H1 (cell line): ENCODE results near the gene WDFY4. TPM values are rescaled to one million over a fixed set of nuclear protein-coding genes. Genes with fewer than 3 reads are reported as not detected.

Experiments used
- CTCF ChIA-PET: fragments of 300-600 bp; sonication (Branson Sonifier 250); formaldehyde crosslinking; loops from one replicate; lab custom pipeline; 2021; ENCODE audit not compliant: partially characterized antibody; lab: Charles Lee
- POLR2A ChIA-PET: fragments of 300-600 bp; sonication (Branson Sonifier 250); formaldehyde crosslinking; loops from one replicate; lab custom pipeline; 2021; ENCODE audit warnings: inconsistent platforms; ENCODE audit not compliant: partially characterized antibody; lab: Charles Lee
- DNase-seq, 2 experiments: peaks; one replicate each; pipeline versions ENCODE4 v3.0.0 to v3.0.0-alpha.2; 2010 to 2022; ENCODE audit warnings: low spot score in 2 of 2, low read depth in 1 of 2, mixed read lengths in 1 of 2
- FAIRE-seq: peaks from 2 replicates; lab custom pipeline; 2011; peaks lifted over from hg19 to GRCh38; lab: Jason Lieb, UNC
- H2AFZ ChIP-seq: 2 replicates; pipeline ENCODE4 v1.8.1; 2012; ENCODE audit warnings: low read length, inconsistent platforms
- H2AK5ac ChIP-seq: 2 replicates; pipeline ENCODE4 v1.6.1; 2013; ENCODE audit warnings: low read depth, low read length
- H2BK120ac ChIP-seq: replicated peaks from 2 replicates; pipeline ENCODE3; 2013; ENCODE audit warnings: low read depth, low read length, inconsistent platforms
- H2BK12ac ChIP-seq: 2 replicates; pipeline ENCODE4 v1.6.1; 2013; ENCODE audit warnings: low read depth, low read length
- H2BK15ac ChIP-seq: 2 replicates; pipeline ENCODE4 v1.6.1; 2013; ENCODE audit warnings: low read length
- H2BK20ac ChIP-seq: 2 replicates; pipeline ENCODE4 v1.6.1; 2013; ENCODE audit warnings: low read length
- H2BK5ac ChIP-seq: 2 replicates; pipeline ENCODE4 v1.6.1; 2013; ENCODE audit warnings: low read depth, low read length
- H3K14ac ChIP-seq: 2 replicates; pipeline ENCODE4 v1.6.1; 2013; ENCODE audit warnings: inconsistent platforms; ENCODE audit not compliant: insufficient read length
- H3K18ac ChIP-seq: 2 replicates; pipeline ENCODE4 v1.6.1; 2013; ENCODE audit warnings: low read length; ENCODE audit errors: extremely low read depth
- H3K23ac ChIP-seq: 2 replicates; pipeline ENCODE4 v1.6.1; 2013; ENCODE audit warnings: inconsistent platforms; ENCODE audit not compliant: insufficient read length
- H3K23me2 ChIP-seq: 2 replicates; pipeline ENCODE4 v1.6.1; 2013; ENCODE audit warnings: low read depth, low read length
- H3K27ac ChIP-seq: 2 replicates; pipeline ENCODE4 v1.6.1; 2011; ENCODE audit warnings: low read depth, low read length, inconsistent platforms
- H3K27me3 ChIP-seq, 4 experiments: replicated peaks in 1 of 4; 1 replicate in 1 of 4; 2 replicates in 3 of 4; pipeline versions ENCODE4 v1.6.1 to v1.8.1; 2011 to 2013; ENCODE audit warnings: low read length in 3 of 4, mild to moderate bottlenecking in 3 of 4, inconsistent platforms in 2 of 4, mixed read lengths in 2 of 4, moderate library complexity in 1 of 4; ENCODE audit not compliant: control insufficient read depth in 3 of 4, insufficient read depth in 3 of 4; ENCODE audit errors: extremely low read depth in 1 of 4
- H3K36me3 ChIP-seq, 4 experiments: 2 replicates each; pipeline versions ENCODE4 v1.6.1 to v1.8.1; 2011 to 2013; ENCODE audit warnings: mild to moderate bottlenecking in 4 of 4, low read length in 3 of 4, moderate library complexity in 2 of 4, control low read depth in 1 of 4, inconsistent platforms in 1 of 4; ENCODE audit not compliant: insufficient read depth in 4 of 4, control insufficient read depth in 2 of 4
- H3K4ac ChIP-seq: replicated peaks from 2 replicates; pipeline ENCODE3; 2013; ENCODE audit warnings: low read length, low read depth, mixed read lengths, inconsistent platforms; ENCODE audit not compliant: insufficient read length
- H3K4me1 ChIP-seq, 4 experiments: replicated peaks in 1 of 4; 1 replicate in 1 of 4; 2 replicates in 3 of 4; pipeline versions ENCODE4 v1.6.1 to v1.8.1; 2011 to 2013; ENCODE audit warnings: low read length in 3 of 4, inconsistent platforms in 2 of 4, mixed read lengths in 1 of 4; ENCODE audit not compliant: insufficient read depth in 4 of 4, control insufficient read depth in 3 of 4
- H3K4me2 ChIP-seq, 2 experiments: 2 replicates each; pipeline versions ENCODE4 v1.6.1 to v1.8.1; 2011 to 2013; ENCODE audit warnings: low read depth in 2 of 2, low read length in 2 of 2, control low read depth in 1 of 2, inconsistent platforms in 1 of 2, mild to moderate bottlenecking in 1 of 2; ENCODE audit not compliant: insufficient read depth in 1 of 2
- H3K4me3 ChIP-seq, 4 experiments: fragments of 200-600, 300-600 bp in 1 of 4; sonication (generic), shearing (Covaris generic), sonication (Bioruptor Twin) in 1 of 4; 2 replicates each; pipeline versions ENCODE4 v1.5.1 to v1.8.1; 2011 to 2016; ENCODE audit warnings: low read length in 4 of 4, low read depth in 3 of 4, control low read depth in 2 of 4, inconsistent platforms in 2 of 4, mild to moderate bottlenecking in 2 of 4, mixed read lengths in 1 of 4, moderate library complexity in 1 of 4; ENCODE audit not compliant: insufficient read depth in 2 of 4; ENCODE audit errors: extremely low read depth in 1 of 4
- H3K56ac ChIP-seq: replicated peaks from 2 replicates; pipeline ENCODE3; 2013; ENCODE audit warnings: low read depth, mild to moderate bottlenecking, mixed read lengths, low read length, inconsistent platforms; ENCODE audit not compliant: insufficient read length
- H3K79me1 ChIP-seq: 2 replicates; pipeline ENCODE4 v1.6.1; 2013; ENCODE audit warnings: low read depth, low read length, control low read depth
- H3K79me2 ChIP-seq, 2 experiments: 2 replicates each; pipeline versions ENCODE4 v1.6.1 to v1.8.1; 2012 to 2013; ENCODE audit warnings: low read length in 2 of 2, mild to moderate bottlenecking in 2 of 2, inconsistent platforms in 1 of 2; ENCODE audit not compliant: insufficient read depth in 2 of 2, control insufficient read depth in 1 of 2
- H3K9ac ChIP-seq, 4 experiments: replicated peaks in 1 of 4; 1 replicate in 1 of 4; 2 replicates in 3 of 4; pipeline versions ENCODE4 v1.6.1 to v1.8.1; 2011 to 2013; ENCODE audit warnings: low read depth in 3 of 4, low read length in 3 of 4, control low read depth in 2 of 4, mild to moderate bottlenecking in 2 of 4, moderate library complexity in 2 of 4, inconsistent platforms in 1 of 4; ENCODE audit errors: extremely low read depth in 1 of 4
- H3K9me3 ChIP-seq, 2 experiments: 2 replicates each; pipeline versions ENCODE4 v1.6.1 to v1.8.1; 2012 to 2013; ENCODE audit warnings: mild to moderate bottlenecking in 2 of 2, moderate library complexity in 2 of 2, control low read depth in 1 of 2, inconsistent platforms in 1 of 2, low read depth in 1 of 2, low read length in 1 of 2, mixed read lengths in 1 of 2; ENCODE audit not compliant: insufficient read depth in 2 of 2
- H4K20me1 ChIP-seq, 2 experiments: replicated peaks in 1 of 2; 2 replicates each; pipeline versions ENCODE3 to v1.8.1; 2011 to 2013; ENCODE audit warnings: inconsistent platforms in 2 of 2, low read length in 2 of 2, mild to moderate bottlenecking in 1 of 2; ENCODE audit not compliant: insufficient read depth in 2 of 2, control insufficient read depth in 1 of 2
- H4K5ac ChIP-seq: 2 replicates; pipeline ENCODE4 v1.6.1; 2013; ENCODE audit warnings: low read length, low read depth, mixed read lengths, inconsistent platforms; ENCODE audit not compliant: insufficient read length
- H4K8ac ChIP-seq: 2 replicates; pipeline ENCODE4 v1.8.0; 2013; ENCODE audit warnings: mild to moderate bottlenecking, moderate library complexity, low read length, inconsistent platforms; ENCODE audit not compliant: insufficient read depth; ENCODE audit errors: extremely low read depth
- H4K91ac ChIP-seq: replicated peaks from 2 replicates; pipeline ENCODE3; 2013; ENCODE audit warnings: low read length, mixed read lengths, inconsistent platforms; ENCODE audit not compliant: insufficient read length
- GABPA ChIP-seq: IDR thresholded peaks from 2 replicates; pipeline ENCODE4 v1.6.1; 2011; ENCODE audit warnings: mild to moderate bottlenecking, low read length, moderate library complexity, borderline replicate concordance; ENCODE audit not compliant: insufficient read depth
- HDAC6 ChIP-seq: IDR thresholded peaks from one replicate; pipeline ENCODE4 v1.7.1; 2012; ENCODE audit warnings: low read depth, mild to moderate bottlenecking, inconsistent platforms, low read length, moderate library complexity
- TAF1 ChIP-seq: IDR thresholded peaks from 2 replicates; pipeline ENCODE4 v1.6.1; 2011; ENCODE audit warnings: mild to moderate bottlenecking, low read depth, low read length
- WGBS, 2 experiments: shearing (Covaris generic) in 1 of 2; methylation state at CpG; one replicate each; pipeline versions ENCODE4 v1.1.6 to v1.1.7; 2013 to 2015; ENCODE audit warnings: low lambda C conversion rate in 2 of 2, mixed read lengths in 2 of 2, inconsistent platforms in 1 of 2, low coverage in 1 of 2, missing lambda C conversion rate in 1 of 2; ENCODE audit not compliant: insufficient replicate concordance in 2 of 2, insufficient coverage in 1 of 2, insufficient read length in 1 of 2; ENCODE audit errors: extremely low coverage in 1 of 2, missing lambda C conversion rate in 1 of 2; 5-methylcytosine and 5-hydroxymethylcytosine counted together
- polyA plus RNA-seq, 7 experiments: library from polyadenylated mRNA; depleted of rRNA in 3 of 7; stranded (reverse) in 5 of 7; unstranded in 2 of 7; fragments of >200 nt in 5 of 7; fragments of 200-250 nt in 2 of 7; gene quantifications; 1 replicate in 5 of 7; 2 replicates in 1 of 7; 4 replicates in 1 of 7; pipeline versions ENCODE4 v1.2.1 to v1.2.3, GENCODE V29; 2011 to 2013; ENCODE audit warnings: missing spikeins in 2 of 7, mixed read lengths in 2 of 7
- total RNA-seq: library from RNA; stranded (reverse); fragmentation: NEBNext Ultra II Directional; extraction: Animal tissue kit (Norgen Biotek cat#: 25700); gene quantifications from 2 replicates; pipeline ENCODE4 v1.2.1, GENCODE V29; 2021

The WDFY4 gene
- total and polyA plus RNA-seq, 2 of the 8 experiments (the other 6 are each of a cell fraction or from before 2014, with no cell fraction given), result not detected

DNA sequence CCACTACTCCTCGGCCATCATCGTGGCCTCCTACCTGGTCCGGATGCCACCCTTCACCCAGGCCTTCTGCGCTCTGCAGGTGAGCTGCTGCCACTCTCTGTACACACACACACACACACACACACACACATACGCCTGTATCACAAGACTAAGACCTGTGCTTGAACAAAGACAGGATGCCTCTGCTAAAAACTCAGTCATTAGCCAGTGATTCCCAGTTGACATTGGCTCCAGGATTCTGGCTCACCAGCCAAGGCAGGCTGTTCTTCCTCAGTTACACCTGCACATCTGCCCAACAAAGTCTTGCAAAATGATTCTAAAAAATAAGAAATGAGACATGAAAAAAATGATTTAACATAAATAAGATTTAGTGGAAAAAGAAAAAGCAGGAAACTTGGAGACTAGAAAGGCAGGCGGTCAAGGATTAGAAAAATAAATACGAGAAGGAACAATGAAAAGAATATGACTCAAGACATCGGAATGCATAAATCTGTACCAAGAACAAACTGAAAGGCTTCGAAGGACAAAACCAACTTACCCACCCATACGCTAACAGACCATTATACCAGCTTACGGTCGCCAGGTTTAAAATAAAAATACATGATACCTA is 262.3 kb downstream of the WDFY4 start:
- H2BK20ac ChIP-seq, result no peak overlapping the region
- no peak overlapping the region for H2BK5ac ChIP-seq
- H3K23ac ChIP-seq, result no peak overlapping the region
- H3K79me2 ChIP-seq, result no peaks in the 10 kb centered on the region
- DNase-seq, result no peak
- no peak overlapping the region for H3K18ac ChIP-seq
- no peak overlapping the region for H3K27ac ChIP-seq
- H3K14ac ChIP-seq, result no peak overlapping the region
- H3K79me1 ChIP-seq, result no peaks in the 10 kb centered on the region
- H4K5ac ChIP-seq, result no peak overlapping the region
- FAIRE-seq, result no peak
- H2BK15ac ChIP-seq, result no peak overlapping the region
- H2BK12ac ChIP-seq, result 0 out of 2 replicates have a peak overlapping the region, but pooled peaks have one; percentile 35
- no peak overlapping the region for H3K9ac ChIP-seq
- H3K4ac ChIP-seq, result no peak overlapping the region
- H3K9me3 ChIP-seq, result no peaks in the 10 kb centered on the region
- no peak overlapping the region for H4K8ac ChIP-seq
- H3K27me3 ChIP-seq, result no peaks in the 10 kb centered on the region
- no peak overlapping the region for H3K56ac ChIP-seq
- H3K4me2 ChIP-seq, result no peak overlapping the region
- H2AFZ ChIP-seq, result no peak overlapping the region
- no peaks in the 10 kb centered on the region for H3K23me2 ChIP-seq
- POLR2A ChIA-PET, result no interaction called here
- H4K91ac ChIP-seq, result no peak overlapping the region
- WGBS, 2 experiments, result 92% methylated on average over 11 of the region's 12 CpGs; no CpG with 5 or more reads in 1 of the 2 experiments
- H3K36me3 ChIP-seq, result no peaks in the 10 kb centered on the region
- H3K4me3 ChIP-seq, result no peak overlapping the region
- H2BK120ac ChIP-seq, result no peak overlapping the region
- H2AK5ac ChIP-seq, result no peak overlapping the region
- H3K4me1 ChIP-seq, result no peaks in the 10 kb centered on the region
- CTCF ChIA-PET, result interaction anchor here (0.7 kb wide), 1 partner anchor 394 kb away, joined by 3 read pairs; no protein-coding TSS in a partner anchor
- H4K20me1 ChIP-seq, result peaks cover 0 to 1% of the 10 kb centered on the region in 2 experiments
- no peak for TF ChIP-seq HDAC6
- no peak for TF ChIP-seq TAF1
- no peak for TF ChIP-seq GABPA
